ENCODE results near the gene FSHB.
A peak's percentile ranks its signal among the peaks of the same experiment; 100 is the strongest.
"Not testable (repeated sequence)": the region's sequence is repeated elsewhere in the genome, so short reads cannot be mapped to it uniquely, and the experiment has no call there.

Gene FSHB

GRCh38 chr11:30230714-30231113 is at the start of gene FSHB:
TSS of gene FSHB (plus strand) at chr11:30231014. CDS start at chr11:30231903, 889 bp downstream.
- no peak for DNase-seq

- no peak for DNase-seq
Measured at GRCh38 chr11:30186748-30187147, 44.1 kb upstream of the FSHB start.

- no peak for DNase-seq
Measured at GRCh38 chr11:30192620-30193019, 38.2 kb upstream of the FSHB start.

- DNase-seq, result peak; percentile 6
Measured at GRCh38 chr11:30196400-30197206, 34.2 kb upstream of the FSHB start.

- no peak for DNase-seq
Measured at GRCh38 chr11:30197869-30198268, 32.9 kb upstream of the FSHB start.

- not testable (repeated sequence) for DNase-seq
Measured at GRCh38 chr11:30202989-30203388, 27.8 kb upstream of the FSHB start.

- no peak for DNase-seq
Measured at GRCh38 chr11:30203850-30204249, 27.0 kb upstream of the FSHB start.

GRCh38 chr11:30206249-30206996 is 24.4 kb upstream of the FSHB start:
- no peak for DNase-seq

GRCh38 chr11:30210357-30210756 is 20.5 kb upstream of the FSHB start:
- DNase-seq, result no peak

- DNase-seq, result no peak
Measured at GRCh38 chr11:30216534-30216933, 14.3 kb upstream of the FSHB start.

- DNase-seq, result no peak
Measured at GRCh38 chr11:30218278-30218677, 12.5 kb upstream of the FSHB start.

GRCh38 chr11:30225642-30226041 is 5.2 kb upstream of the FSHB start:
- DNase-seq, result no peak

- no peak for DNase-seq
Measured at GRCh38 chr11:30228323-30228884, 2.4 kb upstream of the FSHB start.

- no peak for DNase-seq
Measured at GRCh38 chr11:30239025-30239424, 8.2 kb downstream of the FSHB start.

GRCh38 chr11:30244265-30244664 is 13.5 kb downstream of the FSHB start:
- DNase-seq, result no peak

- no peak for DNase-seq
Measured at GRCh38 chr11:30245621-30246020, 14.8 kb downstream of the FSHB start.

GRCh38 chr11:30254307-30255298 is 23.8 kb downstream of the FSHB start:
- DNase-seq, result no peak

- DNase-seq, result no peak
Measured at GRCh38 chr11:30255637-30256036, 24.8 kb downstream of the FSHB start.

- no peak for DNase-seq
Measured at GRCh38 chr11:30257058-30257457, 26.2 kb downstream of the FSHB start.

GRCh38 chr11:30258679-30259078 is 27.9 kb downstream of the FSHB start:
- DNase-seq, result no peak

- no peak for DNase-seq
Measured at GRCh38 chr11:30260813-30261212, 30.0 kb downstream of the FSHB start.

- no peak for DNase-seq
Measured at GRCh38 chr11:30261821-30262220, 31.0 kb downstream of the FSHB start.

- not testable (repeated sequence) for DNase-seq
Measured at GRCh38 chr11:30268638-30269037, 37.8 kb downstream of the FSHB start.
